Erythroblast (primary cell): Measurements from ENCODE around the gene MAPK1.

Experiments used
- GATA1 ChIP-seq: IDR thresholded peaks from 2 replicates; pipeline ENCODE4 v1.6.1; 2011; ENCODE audit warnings: low read depth, mild to moderate bottlenecking, control low read depth, low read length, moderate library complexity
- POLR2A ChIP-seq: IDR thresholded peaks from 2 replicates; pipeline ENCODE4 v1.6.1; 2011; ENCODE audit warnings: mild to moderate bottlenecking, low read length

GRCh38 chr22:21816787-21817496 is 50.5 kb downstream of the MAPK1 start:
- TF ChIP-seq POLR2A (no peak), GATA1 (no peak)
